Adrenal gland (tissue), 12 donors: ENCODE measurements around the gene CD79A. TPM values are rescaled to one million over a fixed set of nuclear protein-coding genes. Genes with fewer than 3 reads are reported as not detected.

Experiments
- DNase-seq, 7 donors: peaks; one replicate each; pipeline ENCODE4 v3.0.0-alpha.2; 2019 to 2020
- H3K27ac ChIP-seq, 5 donors: fragments of 200-600 bp; sonication (generic) in 4 of 5; 1 replicate in 3 of 5; 2 replicates in 2 of 5; pipeline versions ENCODE4 v1.5.1 to v1.8.0; 2016 to 2020; ENCODE audit warnings: mild to moderate bottlenecking in 1 of 5
- H3K27me3 ChIP-seq: fragments of 200-600 bp; 2 replicates; pipeline ENCODE4 v1.8.0; 2021
- H3K36me3 ChIP-seq, 2 donors: fragments of 200-600 bp; replicated peaks in 1 of 2; 1 replicate in 1 of 2; 2 replicates in 1 of 2; pipeline versions ENCODE4 v1.5.1 to v1.8.0; 2018 to 2022
- H3K4me1 ChIP-seq, 2 donors: fragments of 200-600 bp; replicated peaks in 1 of 2; 1 replicate in 1 of 2; 2 replicates in 1 of 2; pipeline versions ENCODE4 v1.5.1 to v1.8.0; 2018 to 2021
- H3K4me3 ChIP-seq, 4 donors: fragments of 200-600 bp; sonication (generic) in 3 of 4; one replicate each; pipeline ENCODE4 v1.5.1; 2016 to 2018
- H3K9me3 ChIP-seq, 3 donors: fragments of 200-600 bp; sonication (generic) in 1 of 3; replicated peaks in 1 of 3; 1 replicate in 2 of 3; 2 replicates in 1 of 3; pipeline versions ENCODE4 v1.5.1 to v1.8.0; 2016 to 2021
- CTCF ChIP-seq, 6 experiments: fragments of 450-650 bp in 4 of 6; fragments of 200-600 bp in 2 of 6; sonication (generic) in 1 of 6; IDR thresholded peaks; 1 replicate in 5 of 6; 2 replicates in 1 of 6; pipeline versions ENCODE4 v1.5.1 to v1.8.0; 2016 to 2021; ENCODE audit warnings: antibody characterized with exemption in 6 of 6, mild to moderate bottlenecking in 2 of 6, moderate library complexity in 1 of 6
- POLR2A ChIP-seq, 2 donors: fragments of 450-650 bp; IDR thresholded peaks; one replicate each; pipeline ENCODE4 v1.6.1; 2017; ENCODE audit warnings: antibody characterized with exemption in 2 of 2, mild to moderate bottlenecking in 2 of 2, moderate library complexity in 1 of 2
- WGBS, 4 donors: extraction: QIAGEN DNeasy Blood & Tissue Kit in 2 of 4; methylation state at CpG; one replicate each; pipeline versions ENCODE4 v1.1.5 to v1.1.7; 2013 to 2017; 5-methylcytosine and 5-hydroxymethylcytosine counted together
- intact Hi-C, 2 donors: fragments of 100-400 bp; cut with DNase I; formaldehyde crosslinking; loops; one replicate each; pipeline versions ENCODE4 v1.14.1 to v1.15.0; 2022 to 2023
- polyA plus RNA-seq, 3 donors: library from polyadenylated mRNA; stranded (reverse); fragments of 200-250 nt in 2 of 3; fragments of 350-450 nt in 1 of 3; fragmentation: Illumina TruSeq in 1 of 3; extraction: RNeasy Lipid Tissue Mini Kit (QIAGEN cat#74804) in 1 of 3; gene quantifications; one replicate each; pipeline ENCODE4 v1.2.3, GENCODE V29; 2013 to 2014
- total RNA-seq, 9 donors: library from RNA; depleted of rRNA in 4 of 9; stranded (reverse); fragments of >200 nt in 4 of 9; fragments of 120-200 nt in 1 of 9; fragmentation: NEBNext Ultra II Directional in 1 of 9; extraction: Animal tissue kit (Norgen Biotek cat#: 25700) in 1 of 9; gene quantifications; one replicate each; pipeline versions ENCODE4 v1.1.0 to v1.2.4, GENCODE V29; 2013 to 2023
- donor health status: healthy with polysubstance abuse.
- donor health status: Bipolar disorder and iron deficiency.
- donor health status: DM: yes; HTN: yes; CAD: no.
- donor health status: DM: no; HTN: no; CAD: no.
- donor health status: DM: no; HTN: no; CAD: no.
- donor health status: DM: yes; HTN: yes; CAD: no.

The CD79A gene
- total and polyA plus RNA-seq, 12 donors, result 0.28 to 6.2 (median 0.50) TPM; not detected in 3

GRCh38 chr19:41861846-41862245 lies 15.2 kb upstream of the CD79A start:
- 45 to 61% (median 53%) methylated on average over 9 of the region's 9 CpGs for WGBS, 4 donors
- Histone ChIP-seq H3K9me3 (no peaks in the 10 kb centered on the region), H3K27me3 (no peaks in the 10 kb centered on the region), H3K4me1 (peaks cover 9 to 36% of the 10 kb centered on the region in 2 donors), H3K4me3 (no peak overlapping the region), H3K27ac (peak overlapping the region in 2 of 5 donors; percentile 96 to 98), H3K36me3 (peaks cover 0 to 56% of the 10 kb centered on the region in 2 donors)
- no peak for DNase-seq
- intact Hi-C loops, result no loop called here
- TF ChIP-seq POLR2A (IDR thresholded peaks at IDR 0.05) (no peak), CTCF (IDR thresholded peaks at IDR 0.05) (no peak)

- TF ChIP-seq POLR2A (IDR thresholded peaks at IDR 0.05) (no peak), CTCF (IDR thresholded peaks at IDR 0.05) (no peak)
These were observed 14.6 kb upstream of the CD79A start for GRCh38 chr19:41862445-41862986.

GRCh38 chr19:41863209-41863931 lies 13.7 kb upstream of the CD79A start:
- TF ChIP-seq CTCF (IDR thresholded peaks at IDR 0.05) (no peak), POLR2A (IDR thresholded peaks at IDR 0.05) (no peak)
- intact Hi-C loops, result no loop called here
- Histone ChIP-seq H3K9me3 (no peaks in the 10 kb centered on the region), H3K27me3 (no peaks in the 10 kb centered on the region), H3K27ac (no peak overlapping the region), H3K36me3 (peaks cover 0 to 72% of the 10 kb centered on the region in 2 donors), H3K4me1 (peaks cover 9 to 36% of the 10 kb centered on the region in 2 donors), H3K4me3 (no peak overlapping the region)
- WGBS, 4 donors, result 78 to 86% (median 84%) methylated on average over 11 of the region's 11 CpGs
- DNase-seq, result no peak

More at GRCh38 chr19:41862445-41862986, 14.6 kb upstream of the CD79A start:
- no peaks in the 10 kb centered on the region for H3K27me3 ChIP-seq
- peaks cover 0 to 63% of the 10 kb centered on the region in 2 donors for H3K36me3 ChIP-seq
- DNase-seq, result no peak
- no peaks in the 10 kb centered on the region for H3K9me3 ChIP-seq
- H3K4me3 ChIP-seq, result no peak overlapping the region
- intact Hi-C loops, result no loop called here
- 55 to 80% (median 74%) methylated on average over 2 of the region's 2 CpGs for WGBS, 4 donors
- peaks cover 9 to 36% of the 10 kb centered on the region in 2 donors for H3K4me1 ChIP-seq
- no peak overlapping the region for H3K27ac ChIP-seq

- no peak for DNase-seq
- H3K27me3 ChIP-seq, result no peaks in the 10 kb centered on the region
- H3K4me1 ChIP-seq, result peaks cover 9 to 36% of the 10 kb centered on the region in 2 donors
- H3K27ac ChIP-seq, result no peak overlapping the region
- 75 to 82% (median 80%) methylated on average over 4 to 5 of the region's 5 CpGs for WGBS, 4 donors
- TF ChIP-seq POLR2A (IDR thresholded peaks at IDR 0.05) (no peak), CTCF (IDR thresholded peaks at IDR 0.05) (no peak)
- H3K36me3 ChIP-seq, result peaks cover 0 to 82% of the 10 kb centered on the region in 2 donors
- intact Hi-C loops, result no loop called here
- H3K9me3 ChIP-seq, result no peaks in the 10 kb centered on the region
- no peak overlapping the region for H3K4me3 ChIP-seq
These were observed 12.7 kb upstream of the CD79A start for GRCh38 chr19:41864374-41864773.
